Mononuclear cell (primary cell): Measurements from ENCODE around the gene ADGRA1. TPM values are rescaled to one million over a fixed set of nuclear protein-coding genes. Genes with fewer than 3 reads are reported as not detected.

Experiments
- H3K27me3 ChIP-seq: 2 replicates; pipeline ENCODE4 v1.6.0; 2011; ENCODE audit warnings: low read length, control low read depth; ENCODE audit not compliant: insufficient read depth
- H3K4me1 ChIP-seq: 2 replicates; pipeline ENCODE4 v1.5.1; 2011; ENCODE audit warnings: mild to moderate bottlenecking, low read length, control low read depth; ENCODE audit not compliant: insufficient read depth
- H3K4me3 ChIP-seq: 2 replicates; pipeline ENCODE4 v1.5.1; 2011; ENCODE audit warnings: mild to moderate bottlenecking, low read length, moderate library complexity
- H3K9me3 ChIP-seq: 2 replicates; pipeline ENCODE4 v1.5.1; 2011; ENCODE audit warnings: low read depth, mild to moderate bottlenecking, control low read depth, low read length
- total RNA-seq: library from RNA; depleted of rRNA; stranded (reverse); fragments of >200 nt; gene quantifications from one replicate; pipeline ENCODE4 v1.2.3, GENCODE V29; 2012

ADGRA1 gene
- total RNA-seq, 1 donor: not detected

DNA sequence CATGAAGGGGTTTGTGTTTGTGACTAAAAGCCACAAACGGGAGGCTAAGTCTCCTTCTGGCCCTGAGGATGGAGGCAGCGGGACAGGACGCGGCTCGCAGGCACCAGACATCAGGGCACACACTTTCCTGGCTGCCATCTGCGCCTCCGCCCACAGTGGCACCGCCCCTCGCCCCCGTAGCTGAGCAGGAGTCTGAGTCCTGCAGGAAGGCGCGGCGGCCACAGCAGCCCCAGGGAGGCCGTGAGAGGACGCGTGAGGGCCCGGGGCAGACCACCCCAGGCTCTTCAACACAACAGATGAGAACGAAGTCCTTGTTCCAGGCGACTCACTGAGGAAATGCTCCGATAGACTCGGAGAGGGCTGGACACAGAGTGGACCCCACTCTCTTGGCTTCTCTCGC lies 6.6 kb downstream of the ADGRA1 start:
- H3K4me1 ChIP-seq: no peaks in the 10 kb centered on the region
- no peaks in the 10 kb centered on the region for H3K9me3 ChIP-seq
- no peak overlapping the region for H3K4me3 ChIP-seq
- peaks cover 2% of the 10 kb centered on the region for H3K27me3 ChIP-seq

DNA sequence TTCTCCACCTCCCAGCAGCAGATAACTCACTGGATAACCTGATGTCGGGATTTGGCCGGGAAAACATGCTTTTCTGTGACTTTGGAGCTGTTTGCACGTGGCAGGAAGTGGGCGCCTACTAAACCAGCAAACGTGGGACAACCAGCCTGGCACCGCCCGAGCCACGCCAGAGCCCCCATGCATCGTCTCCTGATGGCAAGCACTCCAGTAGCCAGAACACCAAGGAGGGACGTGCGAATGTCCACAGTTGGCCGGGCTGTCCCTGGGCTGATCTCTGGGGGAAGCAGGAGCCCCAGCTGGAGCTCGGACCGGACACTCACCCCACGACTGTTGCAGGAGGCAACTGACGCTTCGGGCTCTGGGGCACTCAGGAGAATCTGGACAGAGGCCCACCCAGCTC lies 7.1 kb downstream of the ADGRA1 start:
- Histone ChIP-seq H3K27me3 (no peaks in the 10 kb centered on the region), H3K4me1 (no peaks in the 10 kb centered on the region), H3K9me3 (no peaks in the 10 kb centered on the region), H3K4me3 (no peak overlapping the region)

DNA sequence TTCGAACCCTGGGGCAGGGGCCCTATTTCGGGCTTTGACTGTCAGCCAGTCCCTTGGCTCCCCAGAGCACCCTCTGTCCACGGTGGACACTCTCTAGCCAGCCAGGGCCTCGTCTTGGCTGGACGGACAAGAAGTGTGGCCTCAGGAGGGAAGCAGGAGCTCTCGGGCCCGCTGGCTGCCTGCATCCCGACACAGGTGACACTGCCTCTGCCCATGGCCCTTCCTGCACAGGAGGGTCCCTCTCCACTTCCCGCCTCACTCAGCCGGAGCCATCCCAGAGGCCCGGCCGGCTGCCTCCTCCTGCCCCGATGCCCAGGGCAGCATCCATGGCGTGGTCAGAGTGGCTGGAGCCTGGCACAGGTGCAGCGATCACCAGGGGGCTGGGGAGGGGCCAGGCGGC lies 7.9 kb downstream of the ADGRA1 start:
- Histone ChIP-seq H3K4me3 (no peak overlapping the region), H3K4me1 (no peaks in the 10 kb centered on the region), H3K27me3 (no peaks in the 10 kb centered on the region), H3K9me3 (no peaks in the 10 kb centered on the region)

DNA sequence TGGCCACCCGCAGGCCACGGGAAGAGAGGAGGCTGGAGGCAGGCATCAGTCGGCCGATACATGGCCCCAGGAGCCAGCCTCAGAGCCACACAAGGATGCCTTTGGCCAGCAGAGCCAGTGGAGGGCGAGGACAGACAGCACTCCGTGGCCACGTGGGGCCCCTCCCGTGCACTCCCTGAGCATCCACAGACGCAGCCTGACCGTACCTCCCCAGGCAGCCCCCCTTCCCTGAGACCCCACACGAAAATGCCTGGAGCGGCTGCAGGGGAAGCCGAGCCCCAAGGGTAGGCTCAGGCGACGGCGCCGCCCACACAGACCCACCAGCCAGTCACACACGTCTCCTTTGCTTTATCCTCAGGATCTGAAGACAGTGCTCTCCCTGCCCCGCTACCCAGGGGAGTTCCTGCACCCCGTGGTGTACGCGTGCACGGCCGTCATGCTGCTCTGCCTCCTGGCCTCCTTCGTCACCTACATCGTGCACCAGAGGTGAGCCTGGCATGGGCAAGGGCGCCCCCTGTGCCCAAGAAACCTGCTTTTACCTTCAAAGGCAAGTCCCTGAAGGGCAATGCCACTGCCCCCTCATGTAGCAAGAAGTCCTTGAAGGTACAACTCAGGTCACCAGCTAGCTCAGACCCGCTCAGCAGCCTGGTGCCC lies 9.0 kb downstream of the ADGRA1 start:
- H3K27me3 ChIP-seq: no peaks in the 10 kb centered on the region
- no peaks in the 10 kb centered on the region for H3K4me1 ChIP-seq
- H3K4me3 ChIP-seq: no peak overlapping the region
- no peaks in the 10 kb centered on the region for H3K9me3 ChIP-seq

DNA sequence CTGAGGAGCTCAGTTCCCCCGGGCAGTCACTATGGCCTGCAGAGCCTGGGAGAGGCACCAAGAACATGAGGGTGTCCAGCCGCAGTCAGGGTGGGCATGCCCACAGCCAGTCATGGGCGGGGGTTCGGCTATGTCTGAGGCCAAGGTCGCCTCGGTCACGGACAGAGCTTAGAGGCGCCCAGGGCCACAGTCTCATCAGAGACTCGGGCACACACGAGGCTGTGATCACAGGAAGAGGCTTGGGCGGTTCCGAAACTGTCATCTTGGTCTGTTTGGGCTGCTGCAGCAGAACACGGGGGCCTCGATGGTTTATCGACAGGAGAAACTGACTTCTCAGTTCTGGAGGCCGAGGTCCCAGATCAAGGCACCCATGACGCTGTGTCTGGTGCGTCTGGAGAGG lies 9.7 kb downstream of the ADGRA1 start:
- no peaks in the 10 kb centered on the region for H3K27me3 ChIP-seq
- no peaks in the 10 kb centered on the region for H3K4me1 ChIP-seq
- H3K4me3 ChIP-seq: no peak overlapping the region
- no peaks in the 10 kb centered on the region for H3K9me3 ChIP-seq

DNA sequence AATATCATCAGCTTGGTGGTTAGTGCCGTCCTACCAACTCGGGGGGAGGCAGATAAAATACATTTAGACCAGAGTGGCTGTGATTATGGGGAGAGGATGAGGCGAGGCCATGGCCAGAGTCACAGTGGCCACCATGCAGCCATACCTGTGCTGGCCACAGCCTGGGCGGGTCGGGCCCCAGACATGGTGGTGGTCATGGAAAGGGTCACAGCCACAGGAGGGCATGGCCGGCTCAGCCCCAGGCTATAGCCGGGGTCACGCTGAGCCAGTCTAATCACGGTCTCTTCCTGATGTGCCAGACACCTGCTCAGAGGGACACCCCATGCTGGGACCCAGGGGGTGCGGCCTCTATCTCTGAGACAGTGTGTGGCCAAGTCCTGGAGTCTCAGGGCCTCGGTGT lies 10.2 kb downstream of the ADGRA1 start:
- H3K4me1 ChIP-seq: no peaks in the 10 kb centered on the region
- no peaks in the 10 kb centered on the region for H3K27me3 ChIP-seq
- no peaks in the 10 kb centered on the region for H3K9me3 ChIP-seq
- H3K4me3 ChIP-seq: no peak overlapping the region

DNA sequence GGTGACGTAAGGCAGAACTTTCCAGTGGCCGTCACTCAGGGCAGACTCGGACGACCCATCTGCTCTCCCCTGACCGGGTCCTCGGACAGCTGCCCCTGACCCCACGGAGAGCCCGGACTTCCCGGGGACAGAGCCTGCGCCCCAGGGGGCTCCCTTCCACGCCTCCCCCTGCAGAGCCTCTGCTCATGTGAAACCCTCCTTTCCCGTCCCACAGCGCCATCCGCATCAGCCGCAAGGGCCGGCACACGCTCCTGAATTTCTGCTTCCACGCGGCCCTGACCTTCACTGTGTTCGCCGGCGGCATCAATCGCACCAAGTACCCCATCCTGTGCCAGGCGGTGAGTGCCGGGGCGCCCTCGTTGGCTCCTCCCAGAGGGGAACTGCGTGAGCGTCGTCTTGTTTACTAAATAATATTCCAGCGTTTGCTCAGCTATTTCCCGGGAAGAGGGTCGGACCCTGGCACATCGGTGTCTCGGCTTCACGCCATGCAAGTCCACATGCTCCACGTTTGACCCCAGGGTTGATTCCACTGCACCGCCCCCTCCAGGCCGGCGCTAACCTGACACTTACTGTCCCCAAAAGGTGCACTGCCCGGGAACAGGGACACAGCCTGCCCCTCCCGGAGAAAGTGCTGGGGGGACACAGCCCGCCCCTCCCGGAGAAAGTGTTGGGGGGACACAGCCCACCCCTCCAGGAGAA lies 10.9 kb downstream of the ADGRA1 start:
- H3K4me1 ChIP-seq: no peaks in the 10 kb centered on the region

DNA sequence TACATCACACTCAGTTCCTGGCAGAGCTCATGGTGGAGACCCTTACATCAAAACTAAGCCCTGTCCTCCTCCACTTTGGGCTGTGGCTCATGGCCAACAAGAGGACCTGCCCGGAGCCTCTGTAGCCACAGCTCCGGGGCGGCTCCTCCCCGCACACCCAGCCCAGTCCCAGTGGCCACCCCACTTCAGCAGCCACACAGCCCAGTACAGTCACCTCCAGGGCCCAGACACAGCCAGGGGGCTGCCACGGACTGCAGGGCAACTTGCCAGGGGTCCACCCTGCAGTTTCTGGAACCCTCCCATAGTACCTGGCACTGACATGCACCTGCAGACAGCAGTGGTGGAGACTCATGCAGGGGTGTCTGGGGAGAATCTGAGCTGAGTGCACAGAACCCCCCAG lies 11.8 kb downstream of the ADGRA1 start:
- H3K4me1 ChIP-seq: no peaks in the 10 kb centered on the region
- no peaks in the 10 kb centered on the region for H3K27me3 ChIP-seq
- H3K9me3 ChIP-seq: no peaks in the 10 kb centered on the region
- H3K4me3 ChIP-seq: no peak overlapping the region

More for the DNA sequence above, 10.9 kb downstream of the ADGRA1 start:
- Histone ChIP-seq H3K9me3 (no peaks in the 10 kb centered on the region), H3K27me3 (no peaks in the 10 kb centered on the region), H3K4me3 (no peak overlapping the region)

DNA sequence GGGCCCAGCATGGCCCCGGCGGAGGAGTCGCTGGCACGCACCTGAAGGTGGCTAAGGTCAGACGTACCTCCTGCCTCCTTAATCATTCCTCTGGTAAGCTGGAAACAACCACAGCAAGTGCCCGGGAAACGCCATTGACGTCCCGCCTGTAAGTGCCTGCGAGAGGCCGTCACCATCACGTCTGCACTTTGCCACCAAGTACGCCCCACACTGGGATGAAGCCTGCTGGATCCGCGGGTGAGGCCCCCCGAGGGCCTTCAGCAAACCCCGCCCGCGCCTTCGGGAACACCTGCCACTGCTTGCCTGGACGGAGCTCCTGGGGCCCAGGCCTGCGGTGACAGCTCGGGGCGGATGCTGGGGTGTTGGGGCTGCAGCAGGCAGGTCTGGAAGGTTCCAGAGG lies 12.5 kb downstream of the ADGRA1 start:
- Histone ChIP-seq H3K27me3 (no peaks in the 10 kb centered on the region), H3K4me1 (no peaks in the 10 kb centered on the region), H3K4me3 (no peak overlapping the region), H3K9me3 (no peaks in the 10 kb centered on the region)

DNA sequence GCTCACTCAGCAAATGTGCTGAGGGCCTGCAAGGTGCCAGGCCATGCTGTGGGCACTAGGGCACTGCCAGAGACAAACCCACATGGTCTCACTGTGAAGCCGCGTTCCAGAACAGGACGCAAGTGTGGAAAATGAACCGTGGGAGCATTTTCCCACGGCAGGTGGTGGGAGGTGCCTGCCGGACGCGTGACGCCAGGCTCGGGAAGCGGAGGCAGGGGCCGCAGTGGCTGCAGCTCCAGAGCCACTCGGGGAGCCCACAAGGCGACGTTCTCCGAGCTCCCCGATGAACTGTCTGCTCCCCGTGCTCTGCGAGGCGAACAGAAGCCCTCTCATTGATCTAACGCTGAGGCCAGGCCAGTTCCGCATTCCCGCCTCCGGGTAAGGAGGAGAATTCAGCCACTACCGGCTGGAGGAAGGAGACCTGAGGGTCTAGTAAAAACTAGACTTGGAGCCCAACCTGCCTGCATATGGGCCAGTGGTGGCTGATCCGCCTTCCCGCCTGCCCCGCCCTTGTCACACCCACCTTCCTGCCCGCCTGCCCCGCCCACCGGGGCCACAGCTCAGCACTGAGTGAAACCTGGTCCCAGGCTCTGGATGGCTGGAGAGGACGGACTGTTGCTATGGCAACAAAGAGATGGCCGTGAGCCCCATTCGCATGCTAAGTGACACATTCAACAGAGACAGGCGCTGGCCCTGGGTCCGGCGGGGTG lies 13.1 kb downstream of the ADGRA1 start:
- H3K4me1 ChIP-seq: no peaks in the 10 kb centered on the region
- no peaks in the 10 kb centered on the region for H3K9me3 ChIP-seq
- H3K27me3 ChIP-seq: no peaks in the 10 kb centered on the region
- H3K4me3 ChIP-seq: no peak overlapping the region

DNA sequence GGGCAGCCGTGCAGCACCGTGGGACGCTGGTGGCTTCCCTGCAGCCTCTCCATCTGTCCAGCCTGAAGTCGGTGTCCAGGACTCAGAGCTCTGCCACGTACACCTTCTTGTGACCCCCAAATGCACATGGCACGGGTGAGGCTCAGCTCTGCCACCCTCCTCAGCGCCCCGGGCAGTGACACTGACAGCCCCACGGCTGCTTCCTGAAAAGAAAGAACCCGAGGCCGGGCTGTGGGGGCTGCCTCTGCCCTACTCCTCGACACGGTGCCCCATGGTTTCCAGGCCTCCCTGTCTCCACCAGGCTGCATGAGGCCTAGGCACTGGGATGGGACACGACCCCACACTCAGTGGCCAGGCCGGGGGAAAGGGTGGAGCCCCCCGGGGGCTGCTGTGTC lies 13.7 kb downstream of the ADGRA1 start:
- Histone ChIP-seq H3K4me1 (no peaks in the 10 kb centered on the region), H3K27me3 (no peaks in the 10 kb centered on the region), H3K9me3 (no peaks in the 10 kb centered on the region), H3K4me3 (no peak overlapping the region)

DNA sequence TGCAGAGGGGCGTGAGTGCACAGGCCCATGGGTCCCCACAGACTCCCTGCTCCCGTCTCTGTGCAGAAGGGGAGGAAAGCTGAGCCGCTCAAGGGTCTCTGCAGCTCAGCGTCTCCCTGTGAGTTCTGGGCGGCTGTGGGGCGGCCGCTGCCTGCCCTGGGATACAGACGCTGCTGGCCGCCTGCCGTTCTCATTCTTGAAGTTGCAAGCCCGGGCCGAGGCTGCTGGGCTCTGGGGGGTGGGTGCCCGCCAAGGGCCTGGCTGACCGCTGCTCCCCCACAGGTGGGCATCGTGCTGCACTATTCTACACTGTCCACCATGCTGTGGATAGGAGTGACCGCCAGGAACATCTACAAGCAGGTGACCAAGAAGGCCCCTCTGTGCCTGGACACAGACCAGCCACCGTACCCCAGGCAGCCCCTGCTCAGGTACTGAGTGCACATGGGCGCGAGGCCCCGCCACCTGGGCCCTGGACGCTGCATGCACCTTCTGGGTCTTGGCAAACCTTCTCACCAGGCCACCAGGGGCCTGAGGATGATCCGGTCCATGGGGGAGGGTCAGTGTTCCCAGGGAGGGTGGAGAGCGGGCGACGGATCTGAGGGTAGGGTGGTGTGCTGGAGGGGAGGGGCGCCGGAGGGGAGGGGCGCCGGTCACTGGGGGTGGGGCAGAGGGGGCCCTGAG lies 14.8 kb downstream of the ADGRA1 start:
- no peak overlapping the region for H3K4me3 ChIP-seq
- no peaks in the 10 kb centered on the region for H3K9me3 ChIP-seq
- H3K27me3 ChIP-seq: no peaks in the 10 kb centered on the region
- H3K4me1 ChIP-seq: no peaks in the 10 kb centered on the region

DNA sequence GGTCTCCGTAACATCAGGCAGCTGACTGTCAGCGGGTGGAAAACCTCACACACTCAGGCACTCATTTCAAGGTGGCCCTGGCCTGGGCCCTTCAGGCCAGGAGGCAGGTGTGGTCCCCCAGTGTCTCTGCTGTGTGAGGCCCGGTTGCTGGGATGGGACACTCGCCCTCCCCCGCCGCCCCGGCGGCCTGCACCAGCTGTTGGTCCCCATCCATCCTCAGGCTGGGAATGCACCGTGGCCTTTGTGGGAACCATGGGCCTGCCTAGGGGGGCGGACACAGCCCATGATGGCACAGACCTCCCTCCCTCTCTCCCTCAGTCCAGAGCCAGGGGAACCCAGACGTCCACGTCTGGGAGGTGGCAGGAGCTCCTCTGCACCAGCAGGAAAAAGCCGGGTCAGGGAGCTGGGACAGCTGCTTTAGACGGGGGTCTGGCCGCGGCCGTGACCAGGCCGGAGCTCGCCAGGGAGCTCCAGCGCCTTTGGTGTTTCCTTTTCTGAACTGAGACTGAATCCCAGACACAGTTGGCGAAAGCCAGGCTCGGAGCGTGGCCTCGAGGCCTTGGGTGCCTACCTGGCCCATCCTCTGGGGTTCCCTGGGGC lies 15.7 kb downstream of the ADGRA1 start:
- H3K27me3 ChIP-seq: no peaks in the 10 kb centered on the region
- H3K4me3 ChIP-seq: no peak overlapping the region
- H3K4me1 ChIP-seq: no peaks in the 10 kb centered on the region
- H3K9me3 ChIP-seq: no peaks in the 10 kb centered on the region

DNA sequence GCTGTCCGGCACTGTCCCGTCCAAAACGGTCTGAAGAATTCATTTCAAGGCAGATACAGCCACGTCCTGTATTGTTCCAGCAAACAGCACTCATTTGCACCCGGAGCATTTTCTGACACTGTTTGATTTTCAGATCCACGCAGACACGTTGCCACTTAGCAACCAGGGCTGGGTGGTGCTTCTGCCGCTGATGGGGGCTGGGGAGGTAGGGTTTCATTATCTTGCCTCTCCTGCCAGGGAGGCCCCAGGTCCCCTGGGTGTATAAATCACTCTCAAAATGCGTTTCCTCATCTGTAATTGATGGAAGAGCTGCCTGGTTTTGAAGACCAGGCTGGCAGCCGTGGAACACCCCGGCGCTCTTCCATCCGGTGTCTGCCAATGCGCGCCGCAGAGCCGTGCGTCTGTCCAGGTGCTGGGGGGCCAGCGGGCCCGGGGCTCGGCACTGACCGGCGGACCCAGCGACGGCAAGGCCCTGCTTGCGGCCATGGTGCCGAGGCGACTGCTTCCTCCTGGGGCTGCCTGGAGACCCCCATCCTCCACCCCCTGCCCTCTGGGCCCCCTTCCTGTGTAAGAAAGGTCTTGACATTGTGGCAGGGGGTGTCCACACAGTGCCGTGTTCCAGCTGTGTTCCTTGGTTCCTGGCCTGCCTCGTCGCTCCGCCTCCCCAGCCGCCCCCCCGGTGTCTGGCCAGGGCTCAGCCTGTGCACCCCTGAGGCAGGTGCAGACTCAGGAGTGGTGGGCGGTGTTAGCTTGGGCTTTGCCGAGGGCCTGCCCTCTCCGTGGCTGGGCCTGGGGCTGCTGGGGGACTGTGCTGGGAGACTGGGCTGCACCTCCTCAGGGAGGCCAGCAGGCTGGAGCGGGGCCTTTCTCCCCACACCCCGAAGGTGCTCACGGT lies 16.6 kb downstream of the ADGRA1 start:
- Histone ChIP-seq H3K4me3 (no peak overlapping the region), H3K27me3 (no peaks in the 10 kb centered on the region), H3K9me3 (no peaks in the 10 kb centered on the region), H3K4me1 (no peaks in the 10 kb centered on the region)
